Colonic mucosa (tissue), 4 donors: ENCODE data around the gene KRT33B. TPM values are rescaled to one million over a fixed set of nuclear protein-coding genes. Genes with fewer than 3 reads are reported as not detected.

Source experiments
- DNase-seq: peaks from one replicate; pipeline ENCODE4 v3.0.0-alpha.2; 2020
- H3K27ac ChIP-seq: fragments of 200-600 bp; one replicate; pipeline ENCODE4 v1.8.0; 2021
- H3K27me3 ChIP-seq: fragments of 200-600 bp; one replicate; pipeline ENCODE4 v1.8.0; 2021
- H3K36me3 ChIP-seq: fragments of 200-600 bp; one replicate; pipeline ENCODE4 v1.8.0; 2021
- H3K4me1 ChIP-seq: fragments of 200-600 bp; one replicate; pipeline ENCODE4 v1.8.0; 2021; ENCODE audit warnings: mild to moderate bottlenecking
- H3K4me3 ChIP-seq: fragments of 200-600 bp; one replicate; pipeline ENCODE4 v1.8.0; 2021
- H3K9ac ChIP-seq, 2 donors: one replicate each; pipeline ENCODE4 v1.7.0; 2013; ENCODE audit warnings: control low read depth in 2 of 2, low read depth in 2 of 2, low read length in 2 of 2
- H3K9me3 ChIP-seq: fragments of 200-600 bp; one replicate; pipeline ENCODE4 v1.8.0; 2021
- intact Hi-C: fragments of 100-400 bp; cut with DNase I; formaldehyde crosslinking; loops from one replicate; pipeline ENCODE4 v1.14.1; 2022
- total RNA-seq, 2 donors: library from RNA; stranded (reverse); fragmentation: NEBNext Ultra II Directional in 1 of 2; extraction: Animal tissue kit (Norgen Biotek cat#: 25700) in 1 of 2; gene quantifications; one replicate each; pipeline ENCODE4 v1.2.1, GENCODE V29; 2021
- TF ChIP-seq, protein P1 (sequence below): fragments of 200-600 bp; IDR thresholded peaks from one replicate; pipeline ENCODE4 v1.8.0; 2022; ENCODE audit warnings: antibody characterized with exemption, mild to moderate bottlenecking
- donor health status: healthy.
- donor health status: DM: no; HTN: no; CAD: no.
- donor health status: DM: no; HTN: no; CAD: no.

Gene KRT33B
- total RNA-seq, 2 donors from 2014 or later: not detected

DNA sequence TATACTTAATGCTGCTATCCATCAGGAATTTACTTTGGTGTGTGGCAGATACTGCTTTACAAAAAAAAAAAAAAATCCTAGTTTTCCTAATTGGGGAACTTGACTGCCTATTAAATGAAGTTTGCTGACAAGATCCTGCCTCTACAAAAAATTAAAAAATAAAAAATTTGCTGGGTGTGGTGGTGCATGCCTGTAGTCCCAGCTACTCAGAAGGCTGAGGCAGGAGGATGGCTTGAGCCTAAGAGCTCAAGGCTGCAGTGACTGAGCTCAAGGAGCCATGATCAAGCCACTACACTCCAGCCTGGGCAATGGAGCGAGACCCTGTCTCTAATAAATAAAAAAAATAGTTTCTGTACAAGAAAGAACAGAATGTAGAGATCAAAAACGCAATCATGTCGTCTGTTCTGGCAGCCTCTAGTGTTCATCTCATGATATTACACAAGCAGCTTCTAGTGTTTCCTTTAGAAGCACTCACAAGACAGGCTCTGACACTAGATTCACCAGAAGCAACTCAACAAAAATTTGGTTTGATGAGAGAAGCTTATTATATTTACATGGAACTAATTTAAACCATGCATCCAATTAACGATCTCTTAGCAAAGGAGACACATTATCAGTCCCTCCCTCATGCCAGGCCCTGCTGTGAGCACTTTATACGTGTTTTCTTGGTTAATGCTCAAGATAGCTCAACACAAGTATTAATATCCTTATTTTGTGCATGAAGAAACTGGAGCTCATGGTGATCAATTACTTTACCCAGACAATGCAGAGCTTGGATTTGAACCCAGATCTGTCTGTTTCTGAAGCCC, 47.3 kb downstream of the KRT33B start:
- no peaks in the 10 kb centered on the region for H3K9me3 ChIP-seq
- H3K9ac ChIP-seq: no peak overlapping the region
- no peaks in the 10 kb centered on the region for H3K27me3 ChIP-seq
- H3K27ac ChIP-seq: no peak overlapping the region
- H3K4me1 ChIP-seq: no peaks in the 10 kb centered on the region
- intact Hi-C loops: loop anchor here (5.0 to 10.0 kb wide), 3 partner anchors 323 to 467 kb away; no protein-coding TSS in a partner anchor
- H3K36me3 ChIP-seq: no peaks in the 10 kb centered on the region
- TF ChIP-seq, protein P1, sequence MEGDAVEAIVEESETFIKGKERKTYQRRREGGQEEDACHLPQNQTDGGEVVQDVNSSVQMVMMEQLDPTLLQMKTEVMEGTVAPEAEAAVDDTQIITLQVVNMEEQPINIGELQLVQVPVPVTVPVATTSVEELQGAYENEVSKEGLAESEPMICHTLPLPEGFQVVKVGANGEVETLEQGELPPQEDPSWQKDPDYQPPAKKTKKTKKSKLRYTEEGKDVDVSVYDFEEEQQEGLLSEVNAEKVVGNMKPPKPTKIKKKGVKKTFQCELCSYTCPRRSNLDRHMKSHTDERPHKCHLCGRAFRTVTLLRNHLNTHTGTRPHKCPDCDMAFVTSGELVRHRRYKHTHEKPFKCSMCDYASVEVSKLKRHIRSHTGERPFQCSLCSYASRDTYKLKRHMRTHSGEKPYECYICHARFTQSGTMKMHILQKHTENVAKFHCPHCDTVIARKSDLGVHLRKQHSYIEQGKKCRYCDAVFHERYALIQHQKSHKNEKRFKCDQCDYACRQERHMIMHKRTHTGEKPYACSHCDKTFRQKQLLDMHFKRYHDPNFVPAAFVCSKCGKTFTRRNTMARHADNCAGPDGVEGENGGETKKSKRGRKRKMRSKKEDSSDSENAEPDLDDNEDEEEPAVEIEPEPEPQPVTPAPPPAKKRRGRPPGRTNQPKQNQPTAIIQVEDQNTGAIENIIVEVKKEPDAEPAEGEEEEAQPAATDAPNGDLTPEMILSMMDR: peak; percentile 79
- no peak overlapping the region for H3K4me3 ChIP-seq
- no peak for DNase-seq

DNA sequence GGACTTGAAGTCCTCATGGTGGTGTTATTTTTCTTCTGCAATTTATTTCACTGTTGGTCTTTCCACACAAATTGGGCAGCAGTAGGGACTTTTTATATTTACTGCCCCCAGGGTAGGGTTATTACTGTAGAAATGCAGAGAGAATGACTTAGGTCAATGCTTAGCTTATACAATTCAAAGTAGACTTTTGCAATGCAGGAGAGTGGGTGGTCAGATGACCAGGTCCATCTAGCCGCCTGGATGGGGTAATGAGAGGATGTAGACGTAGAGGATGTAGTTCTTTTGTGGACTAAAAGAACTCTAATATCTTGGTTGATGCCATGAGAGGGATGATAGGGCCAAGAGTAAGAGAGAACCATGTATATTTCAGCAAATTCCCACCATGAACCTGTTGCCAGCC, 51.4 kb downstream of the KRT33B start:
- no peaks in the 10 kb centered on the region for H3K9me3 ChIP-seq
- DNase-seq: no peak
- H3K4me3 ChIP-seq: no peak overlapping the region
- intact Hi-C loops: no loop called here
- no peak overlapping the region for H3K9ac ChIP-seq
- H3K36me3 ChIP-seq: no peaks in the 10 kb centered on the region
- TF ChIP-seq, protein P1: no peak
- no peaks in the 10 kb centered on the region for H3K27me3 ChIP-seq
- H3K4me1 ChIP-seq: no peaks in the 10 kb centered on the region
- no peak overlapping the region for H3K27ac ChIP-seq

DNA sequence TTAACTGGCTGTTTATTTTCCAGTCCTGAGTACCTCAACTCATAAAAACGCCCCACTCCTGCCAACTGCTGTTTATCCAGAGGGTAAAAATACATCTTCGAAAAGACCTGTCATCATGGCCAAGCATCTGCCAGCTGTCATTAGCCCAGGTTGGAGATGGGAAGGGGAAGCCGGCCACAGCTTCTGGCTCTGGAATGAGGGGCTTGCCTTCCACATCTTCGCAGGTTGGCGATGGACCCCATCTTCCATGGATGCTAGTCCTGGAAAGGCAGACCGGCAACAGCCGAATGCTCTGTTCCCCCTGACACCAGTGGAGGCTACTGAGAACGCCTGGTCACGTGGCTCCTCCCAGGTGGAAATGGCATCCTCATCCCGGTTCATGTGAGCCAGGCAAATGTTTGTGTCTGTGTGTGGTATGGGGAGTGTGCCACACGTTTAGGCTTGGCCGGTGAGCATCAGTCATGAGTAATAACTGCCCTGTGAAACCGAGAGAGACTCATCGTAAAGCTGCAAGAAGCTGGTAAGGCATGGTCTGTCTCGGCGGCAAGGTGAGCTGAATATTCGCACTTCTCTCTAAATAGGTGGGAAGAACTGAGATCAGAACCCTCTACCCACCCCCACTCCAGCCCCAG, 53.7 kb downstream of the KRT33B start:
- no peaks in the 10 kb centered on the region for H3K27me3 ChIP-seq
- intact Hi-C loops: no loop called here

DNA sequence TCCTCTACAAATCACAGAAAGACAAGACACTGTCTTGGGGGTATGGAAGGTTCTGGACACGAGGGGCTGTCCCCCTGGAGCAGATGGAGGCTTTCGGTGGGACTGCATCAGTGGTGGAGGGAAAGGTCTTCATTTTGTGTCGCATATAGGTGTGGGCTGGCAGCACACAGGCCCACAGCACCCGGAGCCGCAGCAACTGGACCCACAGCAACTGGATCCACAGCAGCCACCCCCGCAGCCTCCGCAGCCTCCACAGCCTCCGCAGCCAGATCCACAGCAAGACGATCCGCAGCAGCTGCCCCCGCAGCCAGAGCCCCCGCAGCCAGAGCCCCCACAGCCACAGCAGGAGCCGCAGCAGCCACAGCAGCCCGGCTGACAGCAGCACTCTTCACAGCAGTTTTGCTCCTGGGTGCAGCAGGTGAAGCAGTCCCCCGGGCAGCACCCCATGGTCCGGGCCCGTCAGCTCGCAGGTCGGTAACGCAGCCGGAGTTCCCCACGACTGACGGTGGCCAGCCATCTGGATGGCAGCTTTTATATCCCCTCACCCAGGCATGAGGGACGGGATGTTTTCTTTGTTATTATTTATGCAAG, 54.3 kb downstream of the KRT33B start, which contains the start of gene KRTAP17-1:
Gene KRTAP17-1, minus strand, starts transcription at position 507 of the 591 bp plus-strand sequence. Its CDS starts 60 bp downstream, at position 447.
- H3K9ac ChIP-seq: no peak within 1 kb of the TSS
- intact Hi-C loops: no loop called here
- TF ChIP-seq, protein P1: no peak
- no peak for DNase-seq
- H3K27me3 ChIP-seq: no peaks in the 10 kb centered on the region
- no peaks in the 10 kb centered on the region for H3K4me1 ChIP-seq
- H3K27ac ChIP-seq: no peak within 1 kb of the TSS
- no peaks in the 10 kb centered on the region for H3K9me3 ChIP-seq
- no peak within 1 kb of the TSS for H3K4me3 ChIP-seq
- H3K36me3 ChIP-seq: no peaks in the 10 kb centered on the region

More for the DNA sequence above, 53.7 kb downstream of the KRT33B start:
- Histone ChIP-seq H3K27ac (no peak overlapping the region), H3K4me1 (no peaks in the 10 kb centered on the region), H3K4me3 (no peak overlapping the region), H3K9ac (no peak overlapping the region), H3K9me3 (no peaks in the 10 kb centered on the region), H3K36me3 (no peaks in the 10 kb centered on the region)
- DNase-seq: no peak
- TF ChIP-seq, protein P1: no peak

Other genes starting within 250 kb of the KRT33B start
- gene KRTAP4-12, start 245.6 kb downstream of the KRT33B start, total RNA-seq: not detected
- not detected for gene KRTAP4-6, start 229.3 kb downstream of the KRT33B start, total RNA-seq
- not detected for gene KRTAP4-5, start 220.0 kb downstream of the KRT33B start, total RNA-seq
- gene KRTAP4-4, start 209.1 kb downstream of the KRT33B start, total RNA-seq: not detected
- not detected for gene KRTAP4-3, start 201.6 kb downstream of the KRT33B start, total RNA-seq
- gene KRTAP4-2, start 191.6 kb downstream of the KRT33B start, total RNA-seq: not detected
- gene KRTAP4-1, start 184.9 kb downstream of the KRT33B start, total RNA-seq: under 1 TPM in 1 of 2 donors, not detected in 1; 0.53 TPM
- not detected for gene KRTAP9-1, start 179.9 kb downstream of the KRT33B start, total RNA-seq
- gene KRTAP9-2, start 143.2 kb downstream of the KRT33B start, total RNA-seq: not detected
- gene KRTAP9-3, start 137.4 kb downstream of the KRT33B start, total RNA-seq: not detected
- not detected for gene KRTAP9-8, start 131.8 kb downstream of the KRT33B start, total RNA-seq
- gene KRTAP9-4, start 120.1 kb downstream of the KRT33B start, total RNA-seq: not detected
- gene KRTAP9-9, start 114.4 kb downstream of the KRT33B start, total RNA-seq: not detected
- gene KRTAP9-6, start 104.4 kb downstream of the KRT33B start, total RNA-seq: not detected
- not detected for gene KRTAP9-7, start 94.1 kb downstream of the KRT33B start, total RNA-seq
- gene KRTAP29-1, start 67.0 kb downstream of the KRT33B start, total RNA-seq: not detected
- gene KRTAP16-1, start 60.5 kb downstream of the KRT33B start, total RNA-seq: not detected
- not detected for gene KRTAP17-1, start 54.1 kb downstream of the KRT33B start, total RNA-seq
- gene KRT33A, start 19.0 kb downstream of the KRT33B start, total RNA-seq: not detected
- not detected for gene KRT34, start 12.5 kb upstream of the KRT33B start, total RNA-seq
- gene KRT31, start 27.8 kb upstream of the KRT33B start, total RNA-seq: not detected
- gene KRT37, start 54.8 kb upstream of the KRT33B start, total RNA-seq: not detected
- not detected for gene KRT38, start 71.2 kb upstream of the KRT33B start, total RNA-seq
- gene KRT32, start 97.6 kb upstream of the KRT33B start, total RNA-seq: not detected
- not detected for gene KRT35, start 111.3 kb upstream of the KRT33B start, total RNA-seq
- not detected for gene KRT36, start 120.1 kb upstream of the KRT33B start, total RNA-seq
- gene KRT13, start 135.8 kb upstream of the KRT33B start, total RNA-seq: under 1 TPM in 1 of 2 donors, not detected in 1; 0.25 TPM
- 10 to 100 TPM in 1 of 2 donors, 1 to 10 TPM in 1; 5.8 to 20.0 TPM for gene KRT15, start 149.1 kb upstream of the KRT33B start, total RNA-seq
- gene KRT19, start 158.5 kb upstream of the KRT33B start, total RNA-seq: 1,000 to 10,000 TPM; 2,159 to 2,203 TPM
- gene KRT9, start 202.2 kb upstream of the KRT33B start, total RNA-seq: not detected
- not detected for gene KRT14, start 217.1 kb upstream of the KRT33B start, total RNA-seq
- not detected for gene KRT16, start 243.0 kb upstream of the KRT33B start, total RNA-seq